ENCODE data around the gene MLLT1. TPM values are rescaled to one million over a fixed set of nuclear protein-coding genes. Genes with fewer than 3 reads are reported as not detected.
A peak's percentile ranks its signal among the peaks of the same experiment; 100 is the strongest.
"Not testable (repeated sequence)": the region's sequence is repeated elsewhere in the genome, so short reads cannot be mapped to it uniquely, and the experiment has no call there.

MLLT1 gene
- total RNA-seq, 1 experiment from 2014 or later, result 60.0 TPM

GRCh38 chr19:6286676-6287075, 6.9 kb upstream of the MLLT1 start:
- H3K4me3 Mint-ChIP-seq (ENCODE audit: unreplicated experiment), result no peak overlapping the region
- ChIA-PET CTCF (no interaction called here), POLR2A (no interaction called here)
- no peak for DNase-seq
- intact Hi-C loops (cut with micrococcal nuclease; ENCODE audit: unreplicated experiment), result no loop called here
- no peak for TF ChIP-seq CTCF (IDR thresholded peaks at IDR 0.05; ENCODE audit: insufficient read depth in 1 of 2, low read depth in 1 of 2, low read length in 1 of 2, severe bottlenecking in 1 of 2, unreplicated experiment in 1 of 2)
- BruUV-seq (replicated peaks), result no TSS peak
- Histone ChIP-seq H3K4me1 (no peaks in the 10 kb centered on the region), H3K4me3 (ENCODE audit: low read depth, low read length) (no peak overlapping the region), H3K9me3 (peaks cover 35% of the 10 kb centered on the region), H3K36me3 (ENCODE audit: control insufficient read depth, insufficient read depth, low read length) (no peaks in the 10 kb centered on the region), H3K27me3 (replicated peaks; ENCODE audit: control insufficient read depth, insufficient read depth, low read length) (no peaks in the 10 kb centered on the region)
- H3K27ac Mint-ChIP-seq (ENCODE audit: unreplicated experiment), result no peak overlapping the region
- H3K4me1 Mint-ChIP-seq (ENCODE audit: low read depth, unreplicated experiment), result no peaks in the 10 kb centered on the region
- H3K27me3 Mint-ChIP-seq (ENCODE audit: insufficient read depth, unreplicated experiment), result no peaks in the 10 kb centered on the region
- H3K36me3 Mint-ChIP-seq (ENCODE audit: insufficient read depth, unreplicated experiment), result no peaks in the 10 kb centered on the region
- peaks cover 11% of the 10 kb centered on the region for H3K9me3 Mint-ChIP-seq (ENCODE audit: unreplicated experiment)

- not testable (repeated sequence) for H3K9me3 Mint-ChIP-seq (ENCODE audit: unreplicated experiment); H3K4me3 Mint-ChIP-seq (ENCODE audit: unreplicated experiment)
Measured at GRCh38 chr19:6282393-6282792, 2.6 kb upstream of the MLLT1 start.

GRCh38 chr19:6279620-6279930, 200 bp downstream of the MLLT1 start:
- Mint-ChIP-seq H3K27me3 (ENCODE audit: insufficient read depth, unreplicated experiment) (no peaks in the 10 kb centered on the region), H3K9me3 (ENCODE audit: unreplicated experiment) (no peaks in the 10 kb centered on the region), H3K27ac (ENCODE audit: unreplicated experiment) (peak overlapping the region; percentile 89), H3K4me1 (ENCODE audit: low read depth, unreplicated experiment) (peaks cover 14% of the 10 kb centered on the region), H3K4me3 (ENCODE audit: unreplicated experiment) (peak overlapping the region; percentile 92), H3K36me3 (ENCODE audit: insufficient read depth, unreplicated experiment) (peaks cover 8% of the 10 kb centered on the region)
- intact Hi-C loops (cut with micrococcal nuclease; ENCODE audit: unreplicated experiment), result loop anchor here (10.0 kb wide), 1 partner anchor 145 kb away; the partner anchor contains the start of gene KHSRP
- no peak for TF ChIP-seq CTCF (IDR thresholded peaks at IDR 0.05; ENCODE audit: insufficient read depth in 1 of 2, low read depth in 1 of 2, low read length in 1 of 2, severe bottlenecking in 1 of 2, unreplicated experiment in 1 of 2)
- ChIA-PET CTCF (interaction anchor here (0.5 to 0.9 kb wide), 2 partner anchors 74 to 153 kb away, joined by 3 to 4 read pairs; no protein-coding TSS in a partner anchor), POLR2A (no interaction called here)
- no peaks in the 10 kb centered on the region for H3K9me3 ChIP-seq
- no TSS peak for BruUV-seq (replicated peaks)
- H3K27me3 ChIP-seq (replicated peaks; ENCODE audit: control insufficient read depth, insufficient read depth, low read length), result no peaks in the 10 kb centered on the region
- H3K4me3 ChIP-seq (ENCODE audit: low read depth, low read length), result peak overlapping the region; percentile 61
- peaks cover 10% of the 10 kb centered on the region; the same call in 1 of the 2 replicates for H3K4me1 ChIP-seq
- DNase-seq, result no peak
- H3K36me3 ChIP-seq (ENCODE audit: control insufficient read depth, insufficient read depth, low read length), result no peaks in the 10 kb centered on the region

More at GRCh38 chr19:6282393-6282792, 2.6 kb upstream of the MLLT1 start:
- H3K4me1 ChIP-seq; BruUV-seq (replicated peaks); H3K27me3 Mint-ChIP-seq (ENCODE audit: insufficient read depth, unreplicated experiment); CTCF ChIA-PET; H3K4me3 ChIP-seq (ENCODE audit: low read depth, low read length); DNase-seq; H3K36me3 ChIP-seq (ENCODE audit: control insufficient read depth, insufficient read depth, low read length); POLR2A ChIA-PET; H3K27ac Mint-ChIP-seq (ENCODE audit: unreplicated experiment); H3K36me3 Mint-ChIP-seq (ENCODE audit: insufficient read depth, unreplicated experiment); intact Hi-C loops (cut with micrococcal nuclease; ENCODE audit: unreplicated experiment); H3K27me3 ChIP-seq (replicated peaks; ENCODE audit: control insufficient read depth, insufficient read depth, low read length): not testable (repeated sequence)
- H3K9me3 ChIP-seq, result peaks cover 15% of the 10 kb centered on the region
- peaks cover 13% of the 10 kb centered on the region for H3K4me1 Mint-ChIP-seq (ENCODE audit: low read depth, unreplicated experiment)

Measured in Caco-2 (cell line).